ENCODE results near the gene TEX19.

DNA sequence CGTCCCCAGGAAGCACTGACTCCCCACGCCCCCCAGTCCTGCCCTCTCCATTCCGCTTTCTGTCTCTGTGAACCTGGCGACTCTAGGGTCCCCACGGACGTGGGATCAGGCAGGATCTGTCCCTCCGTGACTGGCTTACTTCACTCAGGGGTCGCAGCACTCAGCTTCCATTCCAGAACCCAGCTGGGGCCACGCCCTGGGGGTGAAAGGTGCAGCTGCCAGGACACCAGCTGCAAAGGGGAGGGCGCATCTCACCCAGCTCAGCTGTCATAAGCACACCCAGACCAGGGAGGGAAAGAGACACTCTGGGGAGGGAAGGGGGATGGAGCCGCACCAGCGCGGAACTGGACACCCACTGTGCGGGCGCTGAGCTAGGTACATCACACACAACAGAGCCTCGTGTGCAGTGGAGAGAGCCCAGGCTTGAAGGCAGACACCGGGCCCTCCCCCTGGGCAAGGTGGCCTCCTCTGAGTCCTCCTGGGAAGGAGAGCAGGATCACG lies 40.6 kb downstream of the TEX19 start:
- TF ChIP-seq, protein P1, sequence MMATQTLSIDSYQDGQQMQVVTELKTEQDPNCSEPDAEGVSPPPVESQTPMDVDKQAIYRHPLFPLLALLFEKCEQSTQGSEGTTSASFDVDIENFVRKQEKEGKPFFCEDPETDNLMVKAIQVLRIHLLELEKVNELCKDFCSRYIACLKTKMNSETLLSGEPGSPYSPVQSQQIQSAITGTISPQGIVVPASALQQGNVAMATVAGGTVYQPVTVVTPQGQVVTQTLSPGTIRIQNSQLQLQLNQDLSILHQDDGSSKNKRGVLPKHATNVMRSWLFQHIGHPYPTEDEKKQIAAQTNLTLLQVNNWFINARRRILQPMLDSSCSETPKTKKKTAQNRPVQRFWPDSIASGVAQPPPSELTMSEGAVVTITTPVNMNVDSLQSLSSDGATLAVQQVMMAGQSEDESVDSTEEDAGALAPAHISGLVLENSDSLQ (IDR thresholded peaks at IDR 0.05): no peak
- no peak for TF ChIP-seq ELF4 (IDR thresholded peaks at IDR 0.05)
- no peak for TF ChIP-seq SP1 (IDR thresholded peaks at IDR 0.05)
- no peak for TF ChIP-seq TARDBP (IDR thresholded peaks at IDR 0.05)
- no peak for TF ChIP-seq SUZ12 (IDR thresholded peaks at IDR 0.05)
- TF ChIP-seq HDGF (IDR thresholded peaks at IDR 0.05; ENCODE audit: borderline replicate concordance): no peak
- TF ChIP-seq FOXA1 (IDR thresholded peaks at IDR 0.05): no peak
- no peak for TF ChIP-seq ARNT (IDR thresholded peaks at IDR 0.05)

Data from HEK293T (cell line).